ENCODE results near the gene PKD2L1. TPM values are rescaled to one million over a fixed set of nuclear protein-coding genes. Genes with fewer than 3 reads are reported as not detected.

PKD2L1 gene
- total and polyA plus RNA-seq, 10 of the 15 experiments (the other 5 are each of a cell fraction or from before 2014, with no cell fraction given), result 0.05 to 0.17 (median 0.08) TPM; not detected in 6

DNA sequence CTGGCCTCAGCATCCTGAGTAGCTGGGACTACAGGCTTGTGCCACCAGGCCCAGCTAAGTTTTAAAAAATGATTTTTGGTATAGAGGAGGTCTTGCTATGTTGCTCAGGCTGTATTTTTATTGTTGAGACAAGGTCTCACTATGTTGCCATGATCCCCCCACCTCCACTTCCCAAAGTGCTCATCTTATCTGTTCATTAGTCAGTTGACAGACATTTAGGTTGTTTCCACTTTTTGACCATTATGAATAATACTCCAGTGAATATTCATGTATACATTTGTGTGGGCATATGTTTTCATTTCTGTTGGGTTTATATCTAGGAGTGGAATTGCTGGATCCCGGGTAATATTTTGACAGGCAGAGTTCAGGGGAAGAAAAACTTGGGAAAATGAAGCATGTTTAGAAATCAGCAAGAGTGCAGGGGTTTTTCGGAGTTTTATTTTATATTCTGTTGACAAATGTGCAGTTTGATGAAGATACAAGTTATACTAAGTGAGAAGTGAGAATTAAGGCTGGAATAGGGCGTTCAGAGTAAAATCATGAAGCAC is 14.3 kb upstream of the PKD2L1 start:
- DNase-seq (ENCODE audit: low read depth, low spot score) (no peak), ATAC-seq (no peak), FAIRE-seq (no peak)
- in situ Hi-C loops (cut with MboI), result loop anchor here (5.0 kb wide), 2 partner anchors 88 to 163 kb away; no protein-coding TSS in a partner anchor
- H3K4me1 ChIP-seq (ENCODE audit: control insufficient read depth, insufficient read depth, low read length), result peaks cover 20% of the 10 kb centered on the region
- no TSS peak for BruUV-seq (replicated peaks)
- no peak overlapping the region for H3K9ac ChIP-seq (ENCODE audit: control insufficient read depth, insufficient read depth, low read length)
- no peaks in the 10 kb centered on the region for H3K27me3 ChIP-seq (replicated peaks in 1 of 2; ENCODE audit: control insufficient read depth in 2 of 2, insufficient read depth in 2 of 2, low read length in 1 of 2)
- 35% methylated on average over 3 of the region's 3 CpGs for WGBS (ENCODE audit: insufficient coverage, insufficient replicate concordance, low lambda C conversion rate, missing lambda C conversion rate)
- peaks cover 33% of the 10 kb centered on the region for H3K79me2 ChIP-seq (ENCODE audit: control insufficient read depth, insufficient read depth, low read length)
- H3K36me3 ChIP-seq (ENCODE audit: control insufficient read depth in 2 of 2, insufficient read depth in 2 of 2, low read length in 1 of 2), result peaks cover 0 to 5% of the 10 kb centered on the region in 2 experiments; a peak in 2 of 4 replicates
- CTCF ChIA-PET, result interaction anchor here (0.8 to 14.9 kb wide), 13 partner anchors 7 to 498 kb away, joined by 3 to 312 read pairs (median 12); partner anchors contain the start of gene PKD2L1
- TF ChIP-seq CEBPB (IDR thresholded peaks at IDR 0.05; ENCODE audit: borderline replicate concordance in 1 of 2, low read depth in 2 of 2, low read length in 2 of 2), result no peak
- TF ChIP-seq MTA2 (IDR thresholded peaks at IDR 0.05; ENCODE audit: low read depth), result no peak
- TF ChIP-seq, protein P1, sequence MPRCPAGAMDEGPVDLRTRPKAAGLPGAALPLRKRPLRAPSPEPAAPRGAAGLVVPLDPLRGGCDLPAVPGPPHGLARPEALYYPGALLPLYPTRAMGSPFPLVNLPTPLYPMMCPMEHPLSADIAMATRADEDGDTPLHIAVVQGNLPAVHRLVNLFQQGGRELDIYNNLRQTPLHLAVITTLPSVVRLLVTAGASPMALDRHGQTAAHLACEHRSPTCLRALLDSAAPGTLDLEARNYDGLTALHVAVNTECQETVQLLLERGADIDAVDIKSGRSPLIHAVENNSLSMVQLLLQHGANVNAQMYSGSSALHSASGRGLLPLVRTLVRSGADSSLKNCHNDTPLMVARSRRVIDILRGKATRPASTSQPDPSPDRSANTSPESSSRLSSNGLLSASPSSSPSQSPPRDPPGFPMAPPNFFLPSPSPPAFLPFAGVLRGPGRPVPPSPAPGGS (IDR thresholded peaks at IDR 0.05; ENCODE audit: borderline replicate concordance, insufficient read depth, low read depth, low read length, poor library complexity, severe bottlenecking), result no peak
- TF ChIP-seq RUNX3 (IDR thresholded peaks at IDR 0.05; ENCODE audit: low read length), result no peak
- TF ChIP-seq BCLAF1 (IDR thresholded peaks at IDR 0.05), result no peak
- TF ChIP-seq, protein P2, sequence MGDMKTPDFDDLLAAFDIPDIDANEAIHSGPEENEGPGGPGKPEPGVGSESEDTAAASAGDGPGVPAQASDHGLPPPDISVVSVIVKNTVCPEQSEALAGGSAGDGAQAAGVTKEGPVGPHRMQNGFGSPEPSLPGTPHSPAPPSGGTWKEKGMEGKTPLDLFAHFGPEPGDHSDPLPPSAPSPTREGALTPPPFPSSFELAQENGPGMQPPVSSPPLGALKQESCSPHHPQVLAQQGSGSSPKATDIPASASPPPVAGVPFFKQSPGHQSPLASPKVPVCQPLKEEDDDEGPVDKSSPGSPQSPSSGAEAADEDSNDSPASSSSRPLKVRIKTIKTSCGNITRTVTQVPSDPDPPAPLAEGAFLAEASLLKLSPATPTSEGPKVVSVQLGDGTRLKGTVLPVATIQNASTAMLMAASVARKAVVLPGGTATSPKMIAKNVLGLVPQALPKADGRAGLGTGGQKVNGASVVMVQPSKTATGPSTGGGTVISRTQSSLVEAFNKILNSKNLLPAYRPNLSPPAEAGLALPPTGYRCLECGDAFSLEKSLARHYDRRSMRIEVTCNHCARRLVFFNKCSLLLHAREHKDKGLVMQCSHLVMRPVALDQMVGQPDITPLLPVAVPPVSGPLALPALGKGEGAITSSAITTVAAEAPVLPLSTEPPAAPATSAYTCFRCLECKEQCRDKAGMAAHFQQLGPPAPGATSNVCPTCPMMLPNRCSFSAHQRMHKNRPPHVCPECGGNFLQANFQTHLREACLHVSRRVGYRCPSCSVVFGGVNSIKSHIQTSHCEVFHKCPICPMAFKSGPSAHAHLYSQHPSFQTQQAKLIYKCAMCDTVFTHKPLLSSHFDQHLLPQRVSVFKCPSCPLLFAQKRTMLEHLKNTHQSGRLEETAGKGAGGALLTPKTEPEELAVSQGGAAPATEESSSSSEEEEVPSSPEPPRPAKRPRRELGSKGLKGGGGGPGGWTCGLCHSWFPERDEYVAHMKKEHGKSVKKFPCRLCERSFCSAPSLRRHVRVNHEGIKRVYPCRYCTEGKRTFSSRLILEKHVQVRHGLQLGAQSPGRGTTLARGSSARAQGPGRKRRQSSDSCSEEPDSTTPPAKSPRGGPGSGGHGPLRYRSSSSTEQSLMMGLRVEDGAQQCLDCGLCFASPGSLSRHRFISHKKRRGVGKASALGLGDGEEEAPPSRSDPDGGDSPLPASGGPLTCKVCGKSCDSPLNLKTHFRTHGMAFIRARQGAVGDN (IDR thresholded peaks at IDR 0.05), result no peak
- no peak for TF ChIP-seq KLF5 (IDR thresholded peaks at IDR 0.05; ENCODE audit: partially characterized antibody)
- no peak for TF ChIP-seq EED (IDR thresholded peaks at IDR 0.05; ENCODE audit: low read depth)
- no peak for TF ChIP-seq RAD51 (IDR thresholded peaks at IDR 0.05)
- no peak for TF ChIP-seq CBX5 (IDR thresholded peaks at IDR 0.05; ENCODE audit: low read depth)
- TF ChIP-seq HSF1 (IDR thresholded peaks at IDR 0.05; ENCODE audit: low read depth, low read length), result no peak
- no peak for TF ChIP-seq ZNF207 (IDR thresholded peaks at IDR 0.05; ENCODE audit: borderline replicate concordance)
- TF ChIP-seq KDM1A (IDR thresholded peaks at IDR 0.05; ENCODE audit: borderline replicate concordance), result no peak
- RAD21 ChIA-PET (ENCODE audit: unreplicated experiment), result interaction anchor here (0.8 to 18.1 kb wide), 10 partner anchors 8 to 174 kb away, joined by 3 to 214 read pairs (median 4); no protein-coding TSS in a partner anchor
- H3K4me2 ChIP-seq (ENCODE audit: control insufficient read depth, insufficient read depth), result no peak overlapping the region
- H3K4me3 ChIP-seq, result no peak overlapping the region
- POLR2A ChIA-PET, result interaction anchor here (0.6 to 11.8 kb wide), 4 partner anchors 17 to 147 kb away, joined by 3 to 191 read pairs (median 40); no protein-coding TSS in a partner anchor
- H4K20me1 ChIP-seq (ENCODE audit: control insufficient read depth, insufficient read depth), result no peaks in the 10 kb centered on the region
- H2AFZ ChIP-seq (ENCODE audit: control insufficient read depth, low read depth, low read length), result no peak overlapping the region
- SMC1A ChIA-PET (ENCODE audit: uncharacterized antibody, unreplicated experiment), result interaction anchor here (0.7 to 17.4 kb wide), 12 partner anchors 10 to 167 kb away, joined by 3 to 277 read pairs (median 5); partner anchors contain the start of gene PKD2L1
- H3K9me3 ChIP-seq (replicated peaks; ENCODE audit: control insufficient read depth, insufficient read depth, low read length), result no peaks in the 10 kb centered on the region
- intact Hi-C loops (cut with micrococcal nuclease; ENCODE audit: unreplicated experiment), result no loop called here
- H3K27ac ChIP-seq (ENCODE audit: control insufficient read depth, insufficient read depth), result no peak overlapping the region
